ENCODE data around the gene SULT1B1. TPM values are rescaled to one million over a fixed set of nuclear protein-coding genes. Genes with fewer than 3 reads are reported as not detected.
"Not testable (repeated sequence)": the region's sequence is repeated elsewhere in the genome, so short reads cannot be mapped to it uniquely, and the experiment has no call there.

SULT1B1 gene
- 1 to 10 TPM in 2 of 3 donors, under 1 TPM in 1; 0.26 to 5.4 (median 2.8) TPM for polyA plus RNA-seq

DNA sequence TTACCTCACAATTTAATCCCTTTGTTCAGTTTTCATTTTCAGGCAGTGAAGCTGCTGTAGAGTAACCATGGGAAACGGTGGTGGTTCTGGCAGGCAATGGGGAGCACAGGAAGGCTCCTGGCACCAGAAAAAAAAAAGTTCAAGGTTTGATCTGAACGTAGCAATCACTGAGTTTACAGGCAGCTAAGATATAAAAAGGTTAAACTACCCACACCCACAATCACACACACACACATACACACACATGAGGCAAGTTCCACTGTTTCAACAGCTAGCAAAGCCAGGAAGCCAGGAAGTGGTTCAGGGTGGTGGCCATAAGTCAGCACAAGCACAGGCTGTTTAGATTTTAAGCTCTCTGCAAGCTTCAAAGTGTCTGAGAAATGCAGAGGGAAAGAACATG lies at the start of gene SULT1B1:
TSS of gene SULT1B1 (minus strand) at position 166 of the 400 bp plus-strand sequence. CDS start 5,403 bp downstream, outside the sequence.
- WGBS, 3 donors = 13 to 24% (median 24%) methylated on average over 2 of the region's 2 CpGs
- no peak within 1 kb of the TSS for H3K27ac ChIP-seq (ENCODE audit: low read depth, low read length)

DNA sequence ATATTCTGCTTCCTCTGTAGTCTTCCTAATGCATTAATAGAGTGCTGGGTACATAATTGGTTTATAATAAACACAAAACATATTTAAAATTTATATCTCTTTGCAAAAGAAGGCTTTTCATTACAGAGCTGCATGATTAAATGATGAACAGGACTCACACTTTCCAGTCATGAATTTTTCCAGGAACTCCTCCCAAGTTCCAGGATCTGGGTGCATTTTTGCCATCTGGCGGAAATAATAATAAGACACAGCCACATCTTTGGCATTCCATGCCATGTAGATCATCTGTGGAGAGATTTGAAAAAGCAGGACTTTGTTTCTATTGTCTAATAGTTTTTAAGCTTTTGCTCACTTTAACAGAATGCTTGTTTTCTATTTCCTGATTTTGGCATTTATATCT lies 40.2 kb upstream of the SULT1B1 start:
- WGBS, 3 donors = 87 to 97% (median 94%) methylated on average over 1 of the region's 1 CpG
- no peak overlapping the region for H3K27ac ChIP-seq (ENCODE audit: low read depth, low read length)

GRCh38 chr4:69799337-69799736 lies 38.9 kb upstream of the SULT1B1 start:
- 84 to 96% (median 86%) methylated on average over 3 of the region's 3 CpGs for WGBS, 3 donors
- H3K27ac ChIP-seq (ENCODE audit: low read depth, low read length) = no peak overlapping the region

DNA sequence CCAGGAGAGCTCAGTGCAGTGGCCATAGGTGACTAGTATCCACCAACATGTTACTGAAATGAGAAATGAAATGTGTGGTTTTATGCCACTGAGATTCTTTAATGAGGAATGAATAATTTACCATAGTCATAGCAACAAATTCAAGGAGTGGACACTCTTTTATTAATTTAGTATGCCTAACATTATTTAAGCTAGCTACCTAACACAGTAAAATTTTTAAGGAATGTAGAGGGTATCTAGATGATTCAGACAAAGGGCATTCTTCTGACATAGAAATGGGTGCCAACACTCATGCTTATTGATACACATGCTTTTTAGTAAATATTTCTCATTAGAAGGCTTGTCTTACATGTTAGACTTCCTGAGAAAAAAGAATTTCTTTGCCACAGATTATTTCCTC lies 33.3 kb upstream of the SULT1B1 start:
- no peak overlapping the region for H3K27ac ChIP-seq (ENCODE audit: low read depth, low read length)

- no peak overlapping the region for H3K27ac ChIP-seq (ENCODE audit: low read depth, low read length)
Observed at GRCh38 chr4:69787879-69788278, 27.5 kb upstream of the SULT1B1 start.

DNA sequence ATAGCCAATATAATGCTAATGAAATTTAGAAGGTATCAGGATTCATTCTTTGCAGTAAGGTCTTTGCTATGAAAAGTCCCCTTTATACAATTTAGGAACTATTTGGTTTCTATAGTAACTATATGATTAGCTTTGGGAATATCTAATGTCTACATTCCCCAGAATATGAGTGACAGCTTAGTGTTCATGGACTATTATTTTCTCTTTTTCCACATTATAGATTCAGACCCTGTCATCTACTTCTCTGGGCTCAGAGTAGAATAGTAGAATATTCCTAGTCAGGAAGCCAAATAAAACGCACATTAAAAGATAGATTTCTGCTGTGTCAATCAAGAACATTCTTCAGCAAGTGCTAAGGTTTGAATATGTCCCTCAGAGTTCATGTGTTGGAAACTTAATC lies 26.1 kb upstream of the SULT1B1 start:
- 89 to 91% (median 89%) methylated on average over 1 of the region's 1 CpG for WGBS, 3 donors

DNA sequence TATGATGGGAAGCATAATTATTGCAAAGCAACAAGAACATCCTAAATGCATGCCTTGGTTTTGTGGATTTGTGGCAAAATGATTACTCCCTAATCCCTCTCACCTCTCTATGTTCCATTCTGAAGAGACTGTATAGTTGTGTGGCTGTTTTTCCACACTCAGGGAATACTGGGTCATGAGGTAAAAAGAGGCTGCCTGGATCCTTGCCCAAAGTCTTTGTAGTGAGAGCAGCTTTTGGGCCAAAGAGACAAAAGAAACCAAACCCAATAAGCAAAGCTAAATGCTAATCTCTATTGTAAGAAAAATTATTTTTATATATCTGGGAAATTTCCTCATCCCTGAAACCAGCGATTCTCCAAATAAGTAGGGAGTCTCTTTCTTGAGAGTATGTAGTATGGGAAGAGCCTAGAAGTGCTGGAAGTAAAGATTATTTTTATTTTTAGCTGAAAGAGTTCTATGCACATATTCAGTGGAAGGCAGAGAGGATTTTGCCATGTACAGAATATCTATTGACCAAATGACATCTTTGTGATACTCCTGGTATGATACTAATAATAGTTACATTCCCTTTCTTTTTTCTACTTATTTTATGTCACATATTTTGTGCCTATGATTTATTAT lies 24.9 kb upstream of the SULT1B1 start:
- WGBS, 3 donors = 84 to 89% (median 87%) methylated on average over 1 of the region's 1 CpG

More for the DNA sequence above, 26.1 kb upstream of the SULT1B1 start:
- H3K27ac ChIP-seq (ENCODE audit: low read depth, low read length) = no peak overlapping the region

DNA sequence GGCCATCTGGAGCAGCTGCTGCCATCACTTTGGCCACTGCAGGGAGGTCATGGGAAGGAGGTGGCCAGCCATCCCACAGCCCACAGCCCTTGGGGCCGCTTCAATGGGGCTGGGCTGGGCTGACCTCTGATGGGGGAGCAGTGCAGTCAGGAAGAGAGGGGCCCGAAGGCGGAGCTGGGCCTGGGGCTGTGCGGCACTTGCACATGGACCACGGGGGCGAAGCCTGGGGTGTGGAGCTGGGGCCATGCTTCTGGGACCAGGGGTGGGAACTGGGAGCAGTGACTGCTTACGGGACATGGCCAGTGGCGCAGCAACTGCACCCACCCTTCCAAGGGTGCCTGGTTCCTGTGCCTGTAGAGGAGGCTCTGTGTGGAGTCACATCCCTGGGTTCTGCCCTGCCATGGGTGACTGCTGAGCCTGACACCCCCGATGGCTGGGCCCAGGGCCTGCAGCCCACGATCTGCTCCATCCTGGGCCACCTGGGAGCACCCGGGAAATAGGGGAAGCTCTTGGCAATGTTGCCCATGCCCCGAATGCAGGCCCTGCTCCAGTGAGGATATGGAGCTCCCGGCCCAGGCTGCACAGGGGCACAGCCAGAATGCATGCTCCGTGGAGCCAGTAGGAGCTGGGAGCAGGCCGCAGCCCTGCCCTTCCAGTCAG lies 22.4 kb upstream of the SULT1B1 start:
- no peak overlapping the region for H3K27ac ChIP-seq (ENCODE audit: low read depth, low read length)
- 91 to 93% (median 92%) methylated on average over 15 of the region's 15 CpGs for WGBS, 3 donors

More for the DNA sequence above, 24.9 kb upstream of the SULT1B1 start:
- H3K27ac ChIP-seq (ENCODE audit: low read depth, low read length) = no peak overlapping the region

GRCh38 chr4:69781458-69782418 lies 21.3 kb upstream of the SULT1B1 start:
- no peak overlapping the region for H3K27ac ChIP-seq (ENCODE audit: low read depth, low read length)
- WGBS, 3 donors = 76 to 94% (median 94%) methylated on average over 19 of the region's 19 CpGs

DNA sequence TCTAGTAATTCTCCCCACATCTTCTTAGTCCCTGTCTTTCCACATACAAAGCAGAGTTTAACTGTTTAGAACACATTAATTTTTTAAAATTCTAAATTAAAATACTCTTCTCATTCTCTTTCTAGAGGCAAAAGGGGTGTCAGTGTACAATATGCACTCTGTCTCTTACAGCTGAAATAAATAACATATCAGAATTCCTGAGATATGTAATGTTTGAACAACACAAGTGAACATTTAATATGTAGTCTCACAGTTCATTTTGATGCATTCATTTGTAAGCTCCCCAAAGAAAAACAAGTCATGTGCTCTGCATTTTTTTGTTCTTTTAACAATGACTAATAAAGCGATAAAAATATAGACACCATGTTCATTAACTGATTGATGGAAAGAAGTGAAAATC lies 19.7 kb upstream of the SULT1B1 start:
- 82 to 97% (median 93%) methylated on average over 1 of the region's 1 CpG for WGBS, 3 donors
- H3K27ac ChIP-seq (ENCODE audit: low read depth, low read length) = no peak overlapping the region

DNA sequence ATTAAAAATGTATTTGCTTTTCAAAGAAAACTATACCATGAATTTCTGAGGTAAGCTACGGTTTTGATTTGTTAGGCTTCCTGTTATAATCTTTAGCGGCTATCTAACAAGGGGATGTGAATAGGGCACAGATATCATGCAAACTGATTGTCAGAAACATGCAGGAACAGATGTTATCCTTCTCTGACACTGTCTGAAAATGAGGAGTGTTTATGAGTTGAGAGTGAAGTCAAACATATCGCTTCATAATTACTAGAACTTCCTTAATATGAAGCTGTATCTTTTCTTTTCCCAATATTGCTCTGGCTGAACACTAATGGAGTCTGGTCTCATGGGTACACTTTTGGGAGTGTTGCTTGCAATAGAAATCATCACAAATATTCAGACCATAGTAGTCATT lies 16.3 kb upstream of the SULT1B1 start:
- no peak overlapping the region for H3K27ac ChIP-seq (ENCODE audit: low read depth, low read length)
- WGBS, 3 donors = 75 to 87% (median 77%) methylated on average over 3 of the region's 3 CpGs

DNA sequence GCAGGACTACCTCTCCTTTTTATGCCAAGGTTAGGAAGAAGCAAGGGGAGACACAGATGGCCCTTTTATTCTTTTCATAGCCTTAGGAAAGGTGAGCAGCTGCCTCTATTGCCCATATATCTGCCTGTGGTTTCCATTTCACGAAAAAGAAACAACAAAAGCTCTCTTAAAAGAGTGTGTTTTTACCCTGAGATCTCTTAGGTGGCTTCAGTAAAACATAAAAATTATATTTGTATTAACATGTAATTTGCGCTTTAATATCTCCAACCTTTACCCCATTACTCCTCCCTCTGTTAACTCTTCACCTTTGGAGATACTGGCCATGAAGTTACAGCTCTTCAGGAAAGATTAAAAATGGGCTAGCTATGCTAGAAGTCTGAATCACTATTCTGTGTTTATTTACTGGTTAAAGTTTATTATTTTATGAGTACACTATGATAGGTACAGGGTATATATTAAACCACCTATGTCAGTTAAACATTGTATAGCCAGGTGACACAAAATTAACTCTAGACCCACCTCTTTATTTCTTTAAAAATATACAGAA lies 15.0 kb upstream of the SULT1B1 start:
- no peak overlapping the region for H3K27ac ChIP-seq (ENCODE audit: low read depth, low read length)
- WGBS, 3 donors = 75 to 93% (median 86%) methylated on average over 2 of the region's 2 CpGs

DNA sequence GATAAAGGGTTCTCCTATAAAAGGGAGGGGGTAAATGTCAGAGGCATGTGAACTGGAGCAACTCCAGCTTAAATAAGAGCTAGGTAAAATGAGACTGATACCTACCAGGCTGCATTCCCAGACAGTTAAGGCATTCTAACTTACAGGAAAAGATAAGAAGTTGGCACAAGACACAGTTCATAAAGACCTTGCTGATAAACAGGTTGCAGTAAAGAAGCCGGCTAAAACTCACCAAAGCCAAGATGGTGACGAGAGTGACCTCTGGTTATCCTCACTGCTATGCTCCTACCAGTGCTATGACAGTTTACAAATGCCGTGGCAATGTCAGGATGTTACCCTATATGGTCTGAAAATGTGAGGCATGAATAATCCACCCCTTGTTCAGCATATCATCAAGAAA lies 13.1 kb upstream of the SULT1B1 start:
- H3K27ac ChIP-seq (ENCODE audit: low read depth, low read length) = no peak overlapping the region
- 30 to 75% (median 64%) methylated on average over 3 of the region's 3 CpGs for WGBS, 3 donors

DNA sequence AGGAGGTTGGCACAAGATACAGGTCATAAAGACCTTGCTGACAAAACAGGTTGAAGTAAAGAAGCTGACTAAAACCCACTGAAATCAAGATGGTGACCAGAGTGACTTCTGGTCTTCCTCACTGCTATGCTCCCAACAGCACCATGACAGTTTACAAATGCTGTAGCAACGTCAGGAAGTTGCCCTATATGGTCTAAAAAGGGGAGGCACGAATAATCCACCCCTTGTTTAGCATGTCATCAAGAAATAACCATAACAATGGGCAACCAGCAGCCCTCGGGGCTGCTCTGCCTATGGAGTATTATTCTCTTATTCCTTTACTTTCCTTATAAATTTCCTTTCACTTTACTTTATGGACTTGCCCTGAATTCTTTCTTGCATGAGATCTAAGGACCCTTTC lies 8.1 kb upstream of the SULT1B1 start:
- WGBS, 3 donors = 60 to 71% (median 68%) methylated on average over 3 of the region's 3 CpGs
- H3K27ac ChIP-seq (ENCODE audit: low read depth, low read length) = not testable (repeated sequence)

GRCh38 chr4:69765751-69766150 lies 5.3 kb upstream of the SULT1B1 start:
- 85 to 93% (median 93%) methylated on average over 1 of the region's 1 CpG for WGBS, 3 donors
- no peak overlapping the region for H3K27ac ChIP-seq (ENCODE audit: low read depth, low read length)

DNA sequence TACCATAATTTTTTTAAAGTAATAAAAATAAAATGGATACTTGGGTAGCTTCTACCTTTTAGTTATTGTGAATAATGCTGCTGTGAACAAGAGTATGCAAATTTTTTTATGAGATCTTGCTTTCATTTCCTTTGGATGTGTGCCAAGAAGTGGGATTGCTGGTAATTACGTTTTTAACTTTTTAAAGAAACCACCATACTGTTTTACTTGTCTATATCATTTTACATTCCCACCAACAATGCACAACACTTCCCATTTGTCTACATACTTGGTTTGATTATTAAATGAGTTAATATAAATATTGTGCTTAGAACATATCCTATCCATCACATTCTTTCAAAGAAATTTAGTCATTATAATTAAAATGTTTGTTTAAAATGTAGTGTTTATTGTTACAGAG lies 3.9 kb upstream of the SULT1B1 start:
- no peak overlapping the region for H3K27ac ChIP-seq (ENCODE audit: low read depth, low read length)
- WGBS, 3 donors = 3 to 38% (median 5%) methylated on average over 1 of the region's 1 CpG

GRCh38 chr4:69763233-69763632 lies 2.8 kb upstream of the SULT1B1 start:
- 90 to 97% (median 95%) methylated on average over 3 of the region's 3 CpGs for WGBS, 3 donors
- H3K27ac ChIP-seq (ENCODE audit: low read depth, low read length) = no peak overlapping the region

- H3K27ac ChIP-seq (ENCODE audit: low read depth, low read length) = no peak overlapping the region
- 63 to 70% (median 68%) methylated on average over 6 of the region's 6 CpGs for WGBS, 3 donors
Observed at GRCh38 chr4:69759189-69759604, 1.2 kb downstream of the SULT1B1 start.

- 76 to 91% (median 86%) methylated on average over 2 of the region's 2 CpGs for WGBS, 3 donors
- no peak overlapping the region for H3K27ac ChIP-seq (ENCODE audit: low read depth, low read length)
Observed at GRCh38 chr4:69757464-69757863, 3.0 kb downstream of the SULT1B1 start.

Measured in adipose tissue (tissue), 3 donors.